ENCODE data around the gene BUB3. TPM values are rescaled to one million over a fixed set of nuclear protein-coding genes. Genes with fewer than 3 reads are reported as not detected.

BUB3 gene
- total and polyA plus RNA-seq, 2 of the 13 experiments (the other 11 are each of a cell fraction or from before 2014, with no cell fraction given): 174 to 188 TPM

- TF ChIP-seq, protein P1, sequence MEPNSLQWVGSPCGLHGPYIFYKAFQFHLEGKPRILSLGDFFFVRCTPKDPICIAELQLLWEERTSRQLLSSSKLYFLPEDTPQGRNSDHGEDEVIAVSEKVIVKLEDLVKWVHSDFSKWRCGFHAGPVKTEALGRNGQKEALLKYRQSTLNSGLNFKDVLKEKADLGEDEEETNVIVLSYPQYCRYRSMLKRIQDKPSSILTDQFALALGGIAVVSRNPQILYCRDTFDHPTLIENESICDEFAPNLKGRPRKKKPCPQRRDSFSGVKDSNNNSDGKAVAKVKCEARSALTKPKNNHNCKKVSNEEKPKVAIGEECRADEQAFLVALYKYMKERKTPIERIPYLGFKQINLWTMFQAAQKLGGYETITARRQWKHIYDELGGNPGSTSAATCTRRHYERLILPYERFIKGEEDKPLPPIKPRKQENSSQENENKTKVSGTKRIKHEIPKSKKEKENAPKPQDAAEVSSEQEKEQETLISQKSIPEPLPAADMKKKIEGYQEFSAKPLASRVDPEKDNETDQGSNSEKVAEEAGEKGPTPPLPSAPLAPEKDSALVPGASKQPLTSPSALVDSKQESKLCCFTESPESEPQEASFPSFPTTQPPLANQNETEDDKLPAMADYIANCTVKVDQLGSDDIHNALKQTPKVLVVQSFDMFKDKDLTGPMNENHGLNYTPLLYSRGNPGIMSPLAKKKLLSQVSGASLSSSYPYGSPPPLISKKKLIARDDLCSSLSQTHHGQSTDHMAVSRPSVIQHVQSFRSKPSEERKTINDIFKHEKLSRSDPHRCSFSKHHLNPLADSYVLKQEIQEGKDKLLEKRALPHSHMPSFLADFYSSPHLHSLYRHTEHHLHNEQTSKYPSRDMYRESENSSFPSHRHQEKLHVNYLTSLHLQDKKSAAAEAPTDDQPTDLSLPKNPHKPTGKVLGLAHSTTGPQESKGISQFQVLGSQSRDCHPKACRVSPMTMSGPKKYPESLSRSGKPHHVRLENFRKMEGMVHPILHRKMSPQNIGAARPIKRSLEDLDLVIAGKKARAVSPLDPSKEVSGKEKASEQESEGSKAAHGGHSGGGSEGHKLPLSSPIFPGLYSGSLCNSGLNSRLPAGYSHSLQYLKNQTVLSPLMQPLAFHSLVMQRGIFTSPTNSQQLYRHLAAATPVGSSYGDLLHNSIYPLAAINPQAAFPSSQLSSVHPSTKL (CRISPR knock-in tag; IDR thresholded peaks at IDR 0.05): peak; percentile 29; the same call in 1 of the 2 replicates
- TF ChIP-seq ZNF496 (CRISPR knock-in tag; IDR thresholded peaks at IDR 0.05; ENCODE audit: insufficient replicate concordance) (no peak), ZNF253 (CRISPR knock-in tag; IDR thresholded peaks at IDR 0.05; ENCODE audit: borderline replicate concordance) (no peak), EEA1 (CRISPR knock-in tag; IDR thresholded peaks at IDR 0.05; ENCODE audit: borderline replicate concordance) (0 out of 2 replicates have a peak, but pooled peaks have one; percentile 5), ZNF589 (CRISPR knock-in tag; conservative IDR thresholded peaks at IDR 0.05) (no peak), RFX3 (CRISPR knock-in tag; IDR thresholded peaks at IDR 0.05) (no peak), ZFP1 (CRISPR knock-in tag; IDR thresholded peaks at IDR 0.05) (no peak; the same call in 1 of the 2 replicates), NFYC (CRISPR knock-in tag; IDR thresholded peaks at IDR 0.05) (peak; percentile 97), ATF7-NPFF (CRISPR knock-in tag; IDR thresholded peaks at IDR 0.05; ENCODE audit: low read depth) (no peak), ARNT2 (CRISPR knock-in tag; IDR thresholded peaks at IDR 0.05; ENCODE audit: low read depth) (0 out of 2 replicates have a peak, but pooled peaks have one; percentile 72), TSC22D2 (CRISPR knock-in tag; IDR thresholded peaks at IDR 0.05; ENCODE audit: borderline replicate concordance) (peak; percentile 41; the same call in 1 of the 2 replicates), ETV6 (CRISPR knock-in tag; conservative IDR thresholded peaks at IDR 0.05) (no peak), ZNF670 (CRISPR knock-in tag; IDR thresholded peaks at IDR 0.05; ENCODE audit: borderline replicate concordance) (peak; percentile 81), NCOR1 (IDR thresholded peaks at IDR 0.05; ENCODE audit: borderline replicate concordance, low read length) (peak; percentile 29; the same call in 1 of the 2 replicates), NFKBIZ (CRISPR knock-in tag; IDR thresholded peaks at IDR 0.05) (0 out of 2 replicates have a peak, but pooled peaks have one; percentile 36), HCFC1 (IDR thresholded peaks at IDR 0.05; ENCODE audit: low read depth, low read length) (peak; percentile 99), ZFAT (CRISPR knock-in tag; conservative IDR thresholded peaks at IDR 0.05) (no peak), SSRP1 (CRISPR knock-in tag; IDR thresholded peaks at IDR 0.05) (no peak), ZNF562 (CRISPR knock-in tag; IDR thresholded peaks at IDR 0.05; ENCODE audit: borderline replicate concordance) (no peak), ZNF652 (CRISPR knock-in tag; IDR thresholded peaks at IDR 0.05; ENCODE audit: borderline replicate concordance, low read depth) (no peak), TEAD2 (CRISPR knock-in tag; IDR thresholded peaks at IDR 0.05) (no peak), KLF9 (CRISPR knock-in tag; IDR thresholded peaks at IDR 0.05; ENCODE audit: low read depth) (no peak), ZNF607 (CRISPR knock-in tag; IDR thresholded peaks at IDR 0.05; ENCODE audit: borderline replicate concordance) (peak; percentile 26; the same call in 1 of the 2 replicates)
- TF ChIP-seq, protein P2, sequence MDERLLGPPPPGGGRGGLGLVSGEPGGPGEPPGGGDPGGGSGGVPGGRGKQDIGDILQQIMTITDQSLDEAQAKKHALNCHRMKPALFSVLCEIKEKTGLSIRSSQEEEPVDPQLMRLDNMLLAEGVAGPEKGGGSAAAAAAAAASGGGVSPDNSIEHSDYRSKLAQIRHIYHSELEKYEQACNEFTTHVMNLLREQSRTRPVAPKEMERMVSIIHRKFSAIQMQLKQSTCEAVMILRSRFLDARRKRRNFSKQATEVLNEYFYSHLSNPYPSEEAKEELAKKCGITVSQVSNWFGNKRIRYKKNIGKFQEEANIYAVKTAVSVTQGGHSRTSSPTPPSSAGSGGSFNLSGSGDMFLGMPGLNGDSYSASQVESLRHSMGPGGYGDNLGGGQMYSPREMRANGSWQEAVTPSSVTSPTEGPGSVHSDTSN (CRISPR knock-in tag; IDR thresholded peaks at IDR 0.05): peak; percentile 91
- TF ChIP-seq, protein P3, sequence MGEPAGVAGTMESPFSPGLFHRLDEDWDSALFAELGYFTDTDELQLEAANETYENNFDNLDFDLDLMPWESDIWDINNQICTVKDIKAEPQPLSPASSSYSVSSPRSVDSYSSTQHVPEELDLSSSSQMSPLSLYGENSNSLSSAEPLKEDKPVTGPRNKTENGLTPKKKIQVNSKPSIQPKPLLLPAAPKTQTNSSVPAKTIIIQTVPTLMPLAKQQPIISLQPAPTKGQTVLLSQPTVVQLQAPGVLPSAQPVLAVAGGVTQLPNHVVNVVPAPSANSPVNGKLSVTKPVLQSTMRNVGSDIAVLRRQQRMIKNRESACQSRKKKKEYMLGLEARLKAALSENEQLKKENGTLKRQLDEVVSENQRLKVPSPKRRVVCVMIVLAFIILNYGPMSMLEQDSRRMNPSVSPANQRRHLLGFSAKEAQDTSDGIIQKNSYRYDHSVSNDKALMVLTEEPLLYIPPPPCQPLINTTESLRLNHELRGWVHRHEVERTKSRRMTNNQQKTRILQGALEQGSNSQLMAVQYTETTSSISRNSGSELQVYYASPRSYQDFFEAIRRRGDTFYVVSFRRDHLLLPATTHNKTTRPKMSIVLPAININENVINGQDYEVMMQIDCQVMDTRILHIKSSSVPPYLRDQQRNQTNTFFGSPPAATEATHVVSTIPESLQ (CRISPR knock-in tag; conservative IDR thresholded peaks at IDR 0.05): no peak
Measured at GRCh38 chr10:123154092-123154710, at the start of gene BUB3 (continued).

Measured in HepG2 (cell line).